Sigmoid colon (tissue), 4 donors: Measurements from ENCODE around the gene NT5DC4.

Source experiments
- EP300 ChIP-seq, 4 donors: sonication (generic); formaldehyde crosslinking; IDR thresholded peaks; one replicate each; pipeline ENCODE4 v1.6.1; 2017; ENCODE audit warnings: antibody characterized with exemption in 4 of 4
- POLR2A ChIP-seq, 2 donors: fragments of 450-650 bp; IDR thresholded peaks; one replicate each; pipeline ENCODE4 v1.6.1; 2016; ENCODE audit warnings: antibody characterized with exemption in 2 of 2, mild to moderate bottlenecking in 2 of 2, moderate library complexity in 2 of 2
- TF ChIP-seq, protein P1 (sequence below), 4 experiments: fragments of 450-650 bp in 3 of 4; fragments of 200-600 bp in 1 of 4; IDR thresholded peaks; one replicate each; pipeline ENCODE4 v1.5.1; 2016 to 2019; ENCODE audit warnings: antibody characterized with exemption in 4 of 4, mild to moderate bottlenecking in 3 of 4, moderate library complexity in 2 of 4

DNA sequence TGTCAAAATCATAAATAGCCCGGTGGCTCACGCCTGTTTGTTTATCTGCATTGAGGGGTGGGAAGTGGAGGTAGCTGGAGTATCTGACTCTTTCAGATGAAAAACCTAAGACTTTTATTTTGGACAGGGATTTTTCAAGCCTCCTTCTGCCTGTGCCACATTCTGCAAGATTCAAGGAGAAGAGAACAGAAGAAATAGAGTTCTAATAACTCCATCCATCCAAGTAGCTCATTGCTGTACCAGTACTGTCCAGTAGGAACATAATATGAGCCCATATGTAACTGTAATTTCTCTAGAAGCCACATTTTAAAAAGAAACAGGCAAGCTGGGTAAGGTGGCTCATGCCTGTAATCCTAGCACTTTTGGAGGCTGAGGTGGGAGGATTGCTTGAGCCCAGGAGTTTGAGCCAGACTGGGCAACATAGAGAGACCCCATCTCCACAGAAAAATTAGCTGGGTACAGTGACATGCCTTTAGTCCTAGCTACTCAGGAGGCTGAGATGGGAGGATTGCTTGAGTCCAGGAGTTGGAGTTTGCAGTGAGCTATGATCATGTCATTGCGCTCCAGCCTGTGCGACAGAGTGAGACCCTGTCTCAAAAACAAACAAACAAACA, 35.4 kb upstream of the NT5DC4 start:
- TF ChIP-seq, protein P1, sequence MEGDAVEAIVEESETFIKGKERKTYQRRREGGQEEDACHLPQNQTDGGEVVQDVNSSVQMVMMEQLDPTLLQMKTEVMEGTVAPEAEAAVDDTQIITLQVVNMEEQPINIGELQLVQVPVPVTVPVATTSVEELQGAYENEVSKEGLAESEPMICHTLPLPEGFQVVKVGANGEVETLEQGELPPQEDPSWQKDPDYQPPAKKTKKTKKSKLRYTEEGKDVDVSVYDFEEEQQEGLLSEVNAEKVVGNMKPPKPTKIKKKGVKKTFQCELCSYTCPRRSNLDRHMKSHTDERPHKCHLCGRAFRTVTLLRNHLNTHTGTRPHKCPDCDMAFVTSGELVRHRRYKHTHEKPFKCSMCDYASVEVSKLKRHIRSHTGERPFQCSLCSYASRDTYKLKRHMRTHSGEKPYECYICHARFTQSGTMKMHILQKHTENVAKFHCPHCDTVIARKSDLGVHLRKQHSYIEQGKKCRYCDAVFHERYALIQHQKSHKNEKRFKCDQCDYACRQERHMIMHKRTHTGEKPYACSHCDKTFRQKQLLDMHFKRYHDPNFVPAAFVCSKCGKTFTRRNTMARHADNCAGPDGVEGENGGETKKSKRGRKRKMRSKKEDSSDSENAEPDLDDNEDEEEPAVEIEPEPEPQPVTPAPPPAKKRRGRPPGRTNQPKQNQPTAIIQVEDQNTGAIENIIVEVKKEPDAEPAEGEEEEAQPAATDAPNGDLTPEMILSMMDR (IDR thresholded peaks at IDR 0.05) = no peak
- TF ChIP-seq POLR2A (IDR thresholded peaks at IDR 0.05) = no peak
- no peak for TF ChIP-seq EP300 (IDR thresholded peaks at IDR 0.05)
